HEK293T (cell line): ENCODE measurements around the gene GMPPA.

ENCODE experiments used
- BHLHE40 ChIP-seq: fragments of 450-650 bp; IDR thresholded peaks from 2 replicates; pipeline ENCODE4 v1.6.1; 2016; ENCODE audit warnings: mild to moderate bottlenecking, moderate library complexity, borderline replicate concordance
- CTBP1 ChIP-seq: fragments of 450-650 bp; IDR thresholded peaks from 2 replicates; pipeline ENCODE4 v1.6.1; 2016; ENCODE audit warnings: borderline replicate concordance
- ELF4 ChIP-seq: fragments of 450-650 bp; IDR thresholded peaks from 2 replicates; pipeline ENCODE4 v1.6.1; 2017; ENCODE audit warnings: antibody characterized with exemption
- FOXA1 ChIP-seq: fragments of 450-650 bp; IDR thresholded peaks from 2 replicates; pipeline ENCODE4 v1.6.1; 2016; ENCODE audit warnings: mild to moderate bottlenecking
- FOXK2 ChIP-seq: fragments of 450-650 bp; IDR thresholded peaks from 2 replicates; pipeline ENCODE4 v1.6.1; 2016; ENCODE audit warnings: mild to moderate bottlenecking
- FOXM1 ChIP-seq: fragments of 450-650 bp; IDR thresholded peaks from 2 replicates; pipeline ENCODE4 v1.6.1; 2017; ENCODE audit warnings: mild to moderate bottlenecking, borderline replicate concordance
- NFRKB ChIP-seq: fragments of 450-650 bp; IDR thresholded peaks from 2 replicates; pipeline ENCODE4 v1.6.1; 2016; ENCODE audit warnings: mild to moderate bottlenecking, moderate library complexity
- SP1 ChIP-seq: fragments of 450-650 bp; IDR thresholded peaks from 2 replicates; pipeline ENCODE4 v1.6.1; 2017
- TARDBP ChIP-seq: fragments of 450-650 bp; IDR thresholded peaks from 2 replicates; pipeline ENCODE4 v1.6.1; 2016
- ZNF384 ChIP-seq: fragments of 450-650 bp; IDR thresholded peaks from 2 replicates; pipeline ENCODE4 v1.6.1; 2016

GRCh38 chr2:219556413-219556812 lies 57.7 kb downstream of the GMPPA start:
- no peak for TF ChIP-seq CTBP1
- no peak for TF ChIP-seq TARDBP
- no peak for TF ChIP-seq BHLHE40
- TF ChIP-seq NFRKB: no peak
- TF ChIP-seq ZNF384: no peak
- no peak for TF ChIP-seq ELF4
- TF ChIP-seq SP1: no peak
- TF ChIP-seq FOXA1: no peak
- TF ChIP-seq FOXM1: no peak
- TF ChIP-seq FOXK2: no peak
